Panc1 (cell line): ENCODE measurements around the gene WDR83.

Experiments
- POLR2AphosphoS5 ChIP-seq: IDR thresholded peaks from 2 replicates; pipeline ENCODE4 v1.6.1; 2012; ENCODE audit warnings: mild to moderate bottlenecking, low read depth, low read length, moderate library complexity
- REST ChIP-seq, 2 experiments: IDR thresholded peaks; 2 replicates each; pipeline ENCODE4 v1.6.1; 2011 to 2012; ENCODE audit warnings: low read depth in 2 of 2, control low read depth in 1 of 2, low read length in 1 of 2, mild to moderate bottlenecking in 1 of 2, moderate library complexity in 1 of 2; ENCODE audit not compliant: insufficient read depth in 1 of 2

GRCh38 chr19:12664406-12665280 lies 2.0 kb upstream of the WDR83 start:
- no peak for TF ChIP-seq POLR2AphosphoS5
- no peak for TF ChIP-seq REST (IDR thresholded peaks at IDR 0.05; ENCODE audit: insufficient read depth in 1 of 2, low read depth in 2 of 2, low read length in 1 of 2)
